Measurements from ENCODE around the gene MARK4.

- no peak for TF ChIP-seq CTCF (IDR thresholded peaks at IDR 0.05)
- no peak for TF ChIP-seq POLR2A (IDR thresholded peaks at IDR 0.05)
Observed at GRCh38 chr19:45243144-45243732, 7.8 kb upstream of the MARK4 start.

Data from esophagus squamous epithelium (tissue), 4 donors.